GM19238 (cell line): Measurements from ENCODE around the gene P2RX2.

Source experiments
- DNase-seq: peaks from one replicate; pipeline ENCODE4 v3.0.0; 2011; ENCODE audit warnings: low spot score; ENCODE audit not compliant: insufficient read length

Gene P2RX2

GRCh38 chr12:132660052-132660451 is 41.5 kb downstream of the P2RX2 start:
- DNase-seq: no peak

- DNase-seq: no peak
These were observed 42.4 kb downstream of the P2RX2 start for GRCh38 chr12:132660996-132661395.

- no peak for DNase-seq
These were observed 43.4 kb downstream of the P2RX2 start for GRCh38 chr12:132661972-132662371.

GRCh38 chr12:132662901-132663755 is 44.6 kb downstream of the P2RX2 start:
- DNase-seq: no peak

- DNase-seq: no peak
These were observed 45.9 kb downstream of the P2RX2 start for GRCh38 chr12:132664206-132665148.

- no peak for DNase-seq
These were observed 46.5 kb downstream of the P2RX2 start for GRCh38 chr12:132665149-132665491.

- no peak for DNase-seq
These were observed 47.2 kb downstream of the P2RX2 start for GRCh38 chr12:132665794-132666193.

- DNase-seq: no peak
These were observed 49.9 kb downstream of the P2RX2 start for GRCh38 chr12:132668191-132669088.

- DNase-seq: no peak
These were observed 50.7 kb downstream of the P2RX2 start for GRCh38 chr12:132669166-132669879.
